HEK293T (cell line): ENCODE data around the gene KLK12.

Experiments used
- ARNT ChIP-seq: fragments of 450-650 bp; IDR thresholded peaks from 2 replicates; pipeline ENCODE4 v1.6.1; 2017; ENCODE audit warnings: mild to moderate bottlenecking
- BHLHE40 ChIP-seq: fragments of 450-650 bp; IDR thresholded peaks from 2 replicates; pipeline ENCODE4 v1.6.1; 2016; ENCODE audit warnings: mild to moderate bottlenecking, moderate library complexity, borderline replicate concordance
- CTBP1 ChIP-seq: fragments of 450-650 bp; IDR thresholded peaks from 2 replicates; pipeline ENCODE4 v1.6.1; 2016; ENCODE audit warnings: borderline replicate concordance
- ELF4 ChIP-seq: fragments of 450-650 bp; IDR thresholded peaks from 2 replicates; pipeline ENCODE4 v1.6.1; 2017; ENCODE audit warnings: antibody characterized with exemption
- FOXK2 ChIP-seq: fragments of 450-650 bp; IDR thresholded peaks from 2 replicates; pipeline ENCODE4 v1.6.1; 2016; ENCODE audit warnings: mild to moderate bottlenecking
- FOXM1 ChIP-seq: fragments of 450-650 bp; IDR thresholded peaks from 2 replicates; pipeline ENCODE4 v1.6.1; 2017; ENCODE audit warnings: mild to moderate bottlenecking, borderline replicate concordance
- HDGF ChIP-seq: fragments of 450-650 bp; IDR thresholded peaks from 2 replicates; pipeline ENCODE4 v1.6.1; 2017; ENCODE audit warnings: antibody characterized with exemption, borderline replicate concordance
- L3MBTL2 ChIP-seq: fragments of 450-650 bp; conservative IDR thresholded peaks from 2 replicates; pipeline ENCODE4 v1.6.1; 2016; ENCODE audit warnings: mild to moderate bottlenecking
- LEF1 ChIP-seq: fragments of 450-650 bp; IDR thresholded peaks from 2 replicates; pipeline ENCODE4 v1.6.1; 2017; ENCODE audit warnings: mild to moderate bottlenecking, borderline replicate concordance
- NFRKB ChIP-seq: fragments of 450-650 bp; IDR thresholded peaks from 2 replicates; pipeline ENCODE4 v1.6.1; 2016; ENCODE audit warnings: mild to moderate bottlenecking, moderate library complexity
- PKNOX1 ChIP-seq: fragments of 450-650 bp; IDR thresholded peaks from 2 replicates; pipeline ENCODE4 v1.6.1; 2016
- SP1 ChIP-seq: fragments of 450-650 bp; IDR thresholded peaks from 2 replicates; pipeline ENCODE4 v1.6.1; 2017
- TARDBP ChIP-seq: fragments of 450-650 bp; IDR thresholded peaks from 2 replicates; pipeline ENCODE4 v1.6.1; 2016
- ZNF384 ChIP-seq: fragments of 450-650 bp; IDR thresholded peaks from 2 replicates; pipeline ENCODE4 v1.6.1; 2016

GRCh38 chr19:51043497-51043896 lies 8.7 kb upstream of the KLK12 start:
- TF ChIP-seq PKNOX1 (no peak), NFRKB (no peak), BHLHE40 (no peak), ZNF384 (no peak), SP1 (no peak), HDGF (no peak), FOXK2 (no peak), ELF4 (no peak), TARDBP (no peak), ARNT (no peak), LEF1 (no peak), FOXM1 (no peak), CTBP1 (no peak), L3MBTL2 (no peak)
